WTC11 (cell line): ENCODE measurements around the gene TOX2. TPM values are rescaled to one million over a fixed set of nuclear protein-coding genes. Genes with fewer than 3 reads are reported as not detected.

Source experiments
- ATAC-seq: fragments of 200-7000 bp; cut with Tn5 transposase; 2 replicates; pipeline ENCODE4 v1.10.0; 2021; ENCODE audit warnings: mild to moderate bottlenecking, moderate library complexity
- CTCF ChIA-PET: fragments of 300-600 bp; sonication (Branson Sonifier 250); formaldehyde crosslinking; loops from one replicate; lab custom pipeline; 2021; ENCODE audit warnings: antibody characterized with exemption; lab: Charles Lee
- POLR2A ChIA-PET: fragments of 350-600 bp; sonication (Branson Sonifier 250); formaldehyde crosslinking; loops from one replicate; lab custom pipeline; 2021; ENCODE audit warnings: antibody characterized with exemption; lab: Charles Lee
- DNase-seq: peaks from one replicate; pipeline ENCODE4 v3.0.0; 2021; ENCODE audit warnings: low spot score
- H3K27ac Mint-ChIP-seq: 2 replicates; pipeline ENCODE4 v1.8.0; 2021; ENCODE audit warnings: mixed read lengths
- H3K27me3 Mint-ChIP-seq: 2 replicates; pipeline ENCODE4 v1.8.0; 2021; ENCODE audit warnings: low read depth, mild to moderate bottlenecking, moderate library complexity, mixed read lengths
- H3K36me3 Mint-ChIP-seq: 2 replicates; pipeline ENCODE4 v1.8.0; 2021; ENCODE audit warnings: mixed read lengths
- H3K4me1 Mint-ChIP-seq: 2 replicates; pipeline ENCODE4 v1.8.0; 2022; ENCODE audit warnings: mixed read lengths
- H3K4me3 Mint-ChIP-seq: 2 replicates; pipeline ENCODE4 v1.8.0; 2021; ENCODE audit warnings: mild to moderate bottlenecking, moderate library complexity, mixed read lengths
- H3K9me3 Mint-ChIP-seq: 2 replicates; pipeline ENCODE4 v1.8.0; 2021; ENCODE audit warnings: mixed read lengths
- FOXP1 ChIP-seq: sonication (generic); formaldehyde crosslinking; IDR thresholded peaks from 2 replicates; pipeline ENCODE4 v1.8.0; 2022; ENCODE audit warnings: missing genetic modification reagents, mild to moderate bottlenecking, moderate library complexity, borderline replicate concordance
- GABPB1 ChIP-seq: sonication (generic); formaldehyde crosslinking; IDR thresholded peaks from 2 replicates; pipeline ENCODE4 v1.8.1; 2023; ENCODE audit warnings: mild to moderate bottlenecking, missing genetic modification reagents
- GTF2I ChIP-seq: fragments of 250-450 bp; sonication (Bioruptor Pico); conservative IDR thresholded peaks from 2 replicates; pipeline ENCODE4 v1.4.0; 2021; ENCODE audit warnings: mild to moderate bottlenecking
- JAZF1 ChIP-seq: fragments of 250-450 bp; sonication (Bioruptor Pico); IDR thresholded peaks from 2 replicates; pipeline ENCODE4 v1.9.0; 2021; ENCODE audit warnings: moderate library complexity, mild to moderate bottlenecking, inconsistent platforms
- NR2C2 ChIP-seq: sonication (generic); formaldehyde crosslinking; IDR thresholded peaks from 2 replicates; pipeline ENCODE4 v1.8.0; 2022; ENCODE audit warnings: mild to moderate bottlenecking, missing genetic modification reagents
- SMAD3 ChIP-seq: sonication (generic); formaldehyde crosslinking; IDR thresholded peaks from 2 replicates; pipeline ENCODE4 v1.8.0; 2022; ENCODE audit warnings: missing genetic modification reagents, mild to moderate bottlenecking, borderline replicate concordance
- SMAD4 ChIP-seq: sonication (generic); formaldehyde crosslinking; IDR thresholded peaks from 2 replicates; pipeline ENCODE4 v1.8.0; 2022; ENCODE audit warnings: mild to moderate bottlenecking, missing genetic modification reagents
- ZNF121 ChIP-seq: sonication (generic); formaldehyde crosslinking; IDR thresholded peaks from 2 replicates; pipeline ENCODE4 v1.8.0; 2023; ENCODE audit warnings: missing genetic modification reagents
- ZNF263 ChIP-seq: sonication (generic); formaldehyde crosslinking; IDR thresholded peaks from 2 replicates; pipeline ENCODE4 v1.8.1; 2022; ENCODE audit warnings: low read depth, mild to moderate bottlenecking, moderate library complexity, missing genetic modification reagents
- ZNF396 ChIP-seq: fragments of 250-450 bp; sonication (Bioruptor Pico); IDR thresholded peaks from 2 replicates; pipeline ENCODE4 v1.8.0; 2021; ENCODE audit warnings: mild to moderate bottlenecking, moderate library complexity, borderline replicate concordance
- total RNA-seq: library from RNA; stranded (reverse); gene quantifications from 3 replicates; pipeline ENCODE4 v1.2.3, GENCODE V29; 2021
- TF ChIP-seq, protein P1 (sequence below): sonication (generic); formaldehyde crosslinking; IDR thresholded peaks from 2 replicates; pipeline ENCODE4 v1.8.0; 2022; ENCODE audit warnings: mild to moderate bottlenecking, missing genetic modification reagents
- TF ChIP-seq, protein P2 (sequence below): sonication (generic); formaldehyde crosslinking; IDR thresholded peaks from 2 replicates; pipeline ENCODE4 v1.8.1; 2023; ENCODE audit warnings: mild to moderate bottlenecking, moderate library complexity, missing genetic modification reagents
- TF ChIP-seq, protein P3 (sequence below): sonication (generic); formaldehyde crosslinking; IDR thresholded peaks from 2 replicates; pipeline ENCODE4 v1.8.1; 2023; ENCODE audit warnings: mild to moderate bottlenecking, missing genetic modification reagents, moderate library complexity
- TF ChIP-seq, protein P4 (sequence below): sonication (generic); formaldehyde crosslinking; conservative IDR thresholded peaks from 2 replicates; pipeline ENCODE4 v1.8.1; 2023; ENCODE audit warnings: mild to moderate bottlenecking, low read depth, missing genetic modification reagents, moderate library complexity
- TF ChIP-seq, protein P5 (sequence below): sonication (generic); formaldehyde crosslinking; conservative IDR thresholded peaks from 2 replicates; pipeline ENCODE4 v1.8.1; 2022; ENCODE audit warnings: mild to moderate bottlenecking, missing genetic modification reagents
- TF ChIP-seq, protein P6 (sequence below): fragments of 250-450 bp; sonication (Bioruptor Pico); IDR thresholded peaks from 2 replicates; pipeline ENCODE4 v1.9.0; 2021; ENCODE audit warnings: mild to moderate bottlenecking, borderline replicate concordance
- TF ChIP-seq, protein P7 (sequence below): fragments of 250-450 bp; sonication (Bioruptor Pico); IDR thresholded peaks from 2 replicates; pipeline ENCODE4 v1.9.0; 2021; ENCODE audit warnings: moderate library complexity, mild to moderate bottlenecking, inconsistent platforms, borderline replicate concordance
- TF ChIP-seq, protein P8 (sequence below): sonication (generic); formaldehyde crosslinking; IDR thresholded peaks from 2 replicates; pipeline ENCODE4 v1.8.1; 2022; ENCODE audit warnings: missing genetic modification reagents, borderline replicate concordance

Gene TOX2
- total RNA-seq, 1 experiment from 2014 or later, result 3.4 TPM

DNA sequence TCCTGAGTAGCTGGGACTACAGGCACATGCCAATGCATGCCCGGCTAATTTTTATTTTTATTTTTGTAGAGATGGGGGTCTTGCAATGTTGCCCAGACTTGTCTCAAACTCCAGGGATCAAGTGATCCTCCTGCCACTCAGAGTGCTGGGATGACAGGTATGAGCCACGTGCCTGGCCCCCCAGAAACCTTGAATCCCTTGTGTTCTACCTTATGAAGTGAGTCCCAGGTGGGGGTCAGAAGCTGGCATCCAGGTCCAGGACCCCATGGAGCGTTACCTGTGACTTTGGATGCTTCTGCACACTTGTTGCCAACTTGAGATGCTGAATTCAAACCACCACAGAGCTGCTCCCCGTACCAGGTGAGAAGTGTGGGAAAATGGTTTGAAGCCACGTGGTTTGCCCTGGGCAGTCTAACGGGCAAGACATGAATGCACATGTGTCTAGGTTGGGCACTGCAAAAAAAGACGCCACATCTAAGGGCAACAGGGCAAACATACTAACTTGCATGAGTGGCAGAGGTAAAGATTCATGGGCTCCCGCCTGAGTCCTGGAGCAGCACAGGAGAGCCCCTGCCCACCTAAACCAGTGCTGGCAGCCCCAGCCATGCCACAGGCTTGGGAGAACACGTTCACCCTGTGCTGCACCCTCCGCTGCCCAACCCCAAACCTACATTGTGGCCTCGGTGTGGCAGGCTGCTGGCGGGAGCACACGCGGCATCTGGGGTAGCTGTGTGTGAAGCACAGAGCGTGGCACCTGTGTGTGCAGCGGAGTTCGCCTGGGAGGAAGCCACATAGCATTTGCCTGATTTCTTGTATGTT is 171.2 kb downstream of the TOX2 start:
- ChIA-PET POLR2A (interaction anchor here (0.6 kb wide), 1 partner anchor 104 kb away, joined by 8 read pairs; no protein-coding TSS in a partner anchor), CTCF (no interaction called here)
- Mint-ChIP-seq H3K36me3 (no peaks in the 10 kb centered on the region), H3K27me3 (no peaks in the 10 kb centered on the region), H3K4me1 (no peaks in the 10 kb centered on the region), H3K9me3 (no peaks in the 10 kb centered on the region), H3K27ac (no peak overlapping the region), H3K4me3 (no peak overlapping the region)
- TF ChIP-seq NR2C2 (CRISPR knock-in tag) (no peak), SMAD3 (no peak), ZNF396 (CRISPR knock-in tag) (no peak), FOXP1 (no peak), GABPB1 (CRISPR knock-in tag) (no peak)
- TF ChIP-seq, protein P1, sequence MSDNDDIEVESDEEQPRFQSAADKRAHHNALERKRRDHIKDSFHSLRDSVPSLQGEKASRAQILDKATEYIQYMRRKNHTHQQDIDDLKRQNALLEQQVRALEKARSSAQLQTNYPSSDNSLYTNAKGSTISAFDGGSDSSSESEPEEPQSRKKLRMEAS, result no peak
- TF ChIP-seq, protein P2, sequence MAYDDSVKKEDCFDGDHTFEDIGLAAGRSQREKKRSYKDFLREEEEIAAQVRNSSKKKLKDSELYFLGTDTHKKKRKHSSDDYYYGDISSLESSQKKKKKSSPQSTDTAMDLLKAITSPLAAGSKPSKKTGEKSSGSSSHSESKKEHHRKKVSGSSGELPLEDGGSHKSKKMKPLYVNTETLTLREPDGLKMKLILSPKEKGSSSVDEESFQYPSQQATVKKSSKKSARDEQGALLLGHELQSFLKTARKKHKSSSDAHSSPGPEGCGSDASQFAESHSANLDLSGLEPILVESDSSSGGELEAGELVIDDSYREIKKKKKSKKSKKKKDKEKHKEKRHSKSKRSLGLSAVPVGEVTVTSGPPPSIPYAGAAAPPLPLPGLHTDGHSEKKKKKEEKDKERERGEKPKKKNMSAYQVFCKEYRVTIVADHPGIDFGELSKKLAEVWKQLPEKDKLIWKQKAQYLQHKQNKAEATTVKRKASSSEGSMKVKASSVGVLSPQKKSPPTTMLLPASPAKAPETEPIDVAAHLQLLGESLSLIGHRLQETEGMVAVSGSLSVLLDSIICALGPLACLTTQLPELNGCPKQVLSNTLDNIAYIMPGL, result no peak
- TF ChIP-seq, protein P3, sequence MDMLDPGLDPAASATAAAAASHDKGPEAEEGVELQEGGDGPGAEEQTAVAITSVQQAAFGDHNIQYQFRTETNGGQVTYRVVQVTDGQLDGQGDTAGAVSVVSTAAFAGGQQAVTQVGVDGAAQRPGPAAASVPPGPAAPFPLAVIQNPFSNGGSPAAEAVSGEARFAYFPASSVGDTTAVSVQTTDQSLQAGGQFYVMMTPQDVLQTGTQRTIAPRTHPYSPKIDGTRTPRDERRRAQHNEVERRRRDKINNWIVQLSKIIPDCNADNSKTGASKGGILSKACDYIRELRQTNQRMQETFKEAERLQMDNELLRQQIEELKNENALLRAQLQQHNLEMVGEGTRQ (CRISPR knock-in tag), result no peak
- TF ChIP-seq, protein P4, sequence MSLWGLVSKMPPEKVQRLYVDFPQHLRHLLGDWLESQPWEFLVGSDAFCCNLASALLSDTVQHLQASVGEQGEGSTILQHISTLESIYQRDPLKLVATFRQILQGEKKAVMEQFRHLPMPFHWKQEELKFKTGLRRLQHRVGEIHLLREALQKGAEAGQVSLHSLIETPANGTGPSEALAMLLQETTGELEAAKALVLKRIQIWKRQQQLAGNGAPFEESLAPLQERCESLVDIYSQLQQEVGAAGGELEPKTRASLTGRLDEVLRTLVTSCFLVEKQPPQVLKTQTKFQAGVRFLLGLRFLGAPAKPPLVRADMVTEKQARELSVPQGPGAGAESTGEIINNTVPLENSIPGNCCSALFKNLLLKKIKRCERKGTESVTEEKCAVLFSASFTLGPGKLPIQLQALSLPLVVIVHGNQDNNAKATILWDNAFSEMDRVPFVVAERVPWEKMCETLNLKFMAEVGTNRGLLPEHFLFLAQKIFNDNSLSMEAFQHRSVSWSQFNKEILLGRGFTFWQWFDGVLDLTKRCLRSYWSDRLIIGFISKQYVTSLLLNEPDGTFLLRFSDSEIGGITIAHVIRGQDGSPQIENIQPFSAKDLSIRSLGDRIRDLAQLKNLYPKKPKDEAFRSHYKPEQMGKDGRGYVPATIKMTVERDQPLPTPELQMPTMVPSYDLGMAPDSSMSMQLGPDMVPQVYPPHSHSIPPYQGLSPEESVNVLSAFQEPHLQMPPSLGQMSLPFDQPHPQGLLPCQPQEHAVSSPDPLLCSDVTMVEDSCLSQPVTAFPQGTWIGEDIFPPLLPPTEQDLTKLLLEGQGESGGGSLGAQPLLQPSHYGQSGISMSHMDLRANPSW (CRISPR knock-in tag), result no peak
- TF ChIP-seq, protein P5, sequence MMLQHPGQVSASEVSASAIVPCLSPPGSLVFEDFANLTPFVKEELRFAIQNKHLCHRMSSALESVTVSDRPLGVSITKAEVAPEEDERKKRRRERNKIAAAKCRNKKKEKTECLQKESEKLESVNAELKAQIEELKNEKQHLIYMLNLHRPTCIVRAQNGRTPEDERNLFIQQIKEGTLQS (CRISPR knock-in tag), result no peak
- DNase-seq (no peak), ATAC-seq (no peak)

DNA sequence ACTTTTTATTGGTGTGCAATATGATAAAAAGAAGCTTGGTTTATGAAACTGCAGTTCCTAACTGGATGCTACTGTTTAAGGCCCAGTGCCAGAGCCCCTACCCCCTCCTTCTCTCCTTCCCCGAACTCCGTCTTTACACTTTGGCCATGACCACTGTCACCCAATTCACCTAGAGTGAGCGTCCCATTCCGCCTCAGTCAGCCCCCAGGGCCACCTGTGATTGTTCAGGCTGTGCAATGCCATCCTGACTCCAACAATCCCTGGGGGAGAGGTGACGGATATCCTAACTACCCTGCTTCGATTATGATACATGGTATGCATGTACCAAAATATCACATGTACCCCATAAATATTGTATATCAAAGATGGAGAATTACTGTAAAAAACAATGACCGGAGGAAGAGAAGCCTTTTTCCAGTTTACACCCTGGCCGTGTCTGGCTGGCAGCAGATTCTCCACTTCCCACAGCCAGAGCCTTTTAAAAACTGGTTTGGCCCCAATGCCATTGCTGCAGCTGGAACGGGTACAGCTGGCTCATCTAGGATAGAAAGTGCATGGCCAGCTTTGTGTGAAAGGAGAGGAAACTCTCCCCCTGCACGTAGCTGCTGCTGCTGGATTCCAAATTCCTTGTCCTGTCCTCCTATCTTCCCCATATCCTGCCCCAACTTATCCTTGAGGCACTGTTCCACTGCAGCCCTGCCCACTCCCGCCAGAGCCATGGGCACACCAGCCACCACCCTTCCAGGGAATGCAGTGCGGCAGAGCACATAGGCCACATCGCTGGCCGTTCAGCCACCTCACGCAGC is 172.6 kb downstream of the TOX2 start:
- Mint-ChIP-seq H3K4me1 (no peaks in the 10 kb centered on the region), H3K4me3 (no peak overlapping the region), H3K27me3 (no peaks in the 10 kb centered on the region), H3K9me3 (no peaks in the 10 kb centered on the region), H3K36me3 (no peaks in the 10 kb centered on the region), H3K27ac (no peak overlapping the region)
- ChIA-PET CTCF (no interaction called here), POLR2A (no interaction called here)
- no peak for DNase-seq
- ATAC-seq, result no peak
- TF ChIP-seq JAZF1 (CRISPR knock-in tag) (no peak), ZNF121 (no peak), GTF2I (no peak), SMAD4 (CRISPR knock-in tag) (no peak), ZNF263 (CRISPR knock-in tag) (no peak)
- TF ChIP-seq, protein P6, sequence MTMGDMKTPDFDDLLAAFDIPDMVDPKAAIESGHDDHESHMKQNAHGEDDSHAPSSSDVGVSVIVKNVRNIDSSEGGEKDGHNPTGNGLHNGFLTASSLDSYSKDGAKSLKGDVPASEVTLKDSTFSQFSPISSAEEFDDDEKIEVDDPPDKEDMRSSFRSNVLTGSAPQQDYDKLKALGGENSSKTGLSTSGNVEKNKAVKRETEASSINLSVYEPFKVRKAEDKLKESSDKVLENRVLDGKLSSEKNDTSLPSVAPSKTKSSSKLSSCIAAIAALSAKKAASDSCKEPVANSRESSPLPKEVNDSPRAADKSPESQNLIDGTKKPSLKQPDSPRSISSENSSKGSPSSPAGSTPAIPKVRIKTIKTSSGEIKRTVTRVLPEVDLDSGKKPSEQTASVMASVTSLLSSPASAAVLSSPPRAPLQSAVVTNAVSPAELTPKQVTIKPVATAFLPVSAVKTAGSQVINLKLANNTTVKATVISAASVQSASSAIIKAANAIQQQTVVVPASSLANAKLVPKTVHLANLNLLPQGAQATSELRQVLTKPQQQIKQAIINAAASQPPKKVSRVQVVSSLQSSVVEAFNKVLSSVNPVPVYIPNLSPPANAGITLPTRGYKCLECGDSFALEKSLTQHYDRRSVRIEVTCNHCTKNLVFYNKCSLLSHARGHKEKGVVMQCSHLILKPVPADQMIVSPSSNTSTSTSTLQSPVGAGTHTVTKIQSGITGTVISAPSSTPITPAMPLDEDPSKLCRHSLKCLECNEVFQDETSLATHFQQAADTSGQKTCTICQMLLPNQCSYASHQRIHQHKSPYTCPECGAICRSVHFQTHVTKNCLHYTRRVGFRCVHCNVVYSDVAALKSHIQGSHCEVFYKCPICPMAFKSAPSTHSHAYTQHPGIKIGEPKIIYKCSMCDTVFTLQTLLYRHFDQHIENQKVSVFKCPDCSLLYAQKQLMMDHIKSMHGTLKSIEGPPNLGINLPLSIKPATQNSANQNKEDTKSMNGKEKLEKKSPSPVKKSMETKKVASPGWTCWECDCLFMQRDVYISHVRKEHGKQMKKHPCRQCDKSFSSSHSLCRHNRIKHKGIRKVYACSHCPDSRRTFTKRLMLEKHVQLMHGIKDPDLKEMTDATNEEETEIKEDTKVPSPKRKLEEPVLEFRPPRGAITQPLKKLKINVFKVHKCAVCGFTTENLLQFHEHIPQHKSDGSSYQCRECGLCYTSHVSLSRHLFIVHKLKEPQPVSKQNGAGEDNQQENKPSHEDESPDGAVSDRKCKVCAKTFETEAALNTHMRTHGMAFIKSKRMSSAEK (CRISPR knock-in tag), result no peak
- TF ChIP-seq, protein P5 (CRISPR knock-in tag), result no peak
- TF ChIP-seq, protein P1, result no peak
- TF ChIP-seq, protein P7, sequence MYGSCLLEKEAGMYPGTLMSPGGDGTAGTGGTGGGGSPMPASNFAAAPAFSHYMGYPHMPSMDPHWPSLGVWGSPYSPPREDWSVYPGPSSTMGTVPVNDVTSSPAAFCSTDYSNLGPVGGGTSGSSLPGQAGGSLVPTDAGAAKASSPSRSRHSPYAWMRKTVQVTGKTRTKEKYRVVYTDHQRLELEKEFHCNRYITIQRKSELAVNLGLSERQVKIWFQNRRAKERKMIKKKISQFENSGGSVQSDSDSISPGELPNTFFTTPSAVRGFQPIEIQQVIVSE (CRISPR knock-in tag), result no peak
- TF ChIP-seq, protein P8, sequence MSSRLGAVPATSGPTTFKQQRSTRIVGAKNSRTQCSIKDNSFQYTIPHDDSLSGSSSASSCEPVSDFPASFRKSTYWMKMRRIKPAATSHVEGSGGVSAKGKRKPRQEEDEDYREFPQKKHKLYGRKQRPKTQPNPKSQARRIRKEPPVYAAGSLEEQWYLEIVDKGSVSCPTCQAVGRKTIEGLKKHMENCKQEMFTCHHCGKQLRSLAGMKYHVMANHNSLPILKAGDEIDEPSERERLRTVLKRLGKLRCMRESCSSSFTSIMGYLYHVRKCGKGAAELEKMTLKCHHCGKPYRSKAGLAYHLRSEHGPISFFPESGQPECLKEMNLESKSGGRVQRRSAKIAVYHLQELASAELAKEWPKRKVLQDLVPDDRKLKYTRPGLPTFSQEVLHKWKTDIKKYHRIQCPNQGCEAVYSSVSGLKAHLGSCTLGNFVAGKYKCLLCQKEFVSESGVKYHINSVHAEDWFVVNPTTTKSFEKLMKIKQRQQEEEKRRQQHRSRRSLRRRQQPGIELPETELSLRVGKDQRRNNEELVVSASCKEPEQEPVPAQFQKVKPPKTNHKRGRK (CRISPR knock-in tag), result no peak
